Central memory CD8-positive, alpha-beta T cell (primary cell): ENCODE measurements around the gene ZHX3.

Experiments used
- ATAC-seq: fragments of 150-1000 bp; cut with Tn5 transposase; replicated peaks from 2 replicates; pipeline ENCODE4 v1.10.0; 2022; ENCODE audit warnings: mild to moderate bottlenecking, moderate FRiP score, moderate number of reproducible peaks; ENCODE audit not compliant: poor library complexity, severe bottlenecking; ENCODE audit errors: extremely low read depth
- DNase-seq, 2 donors: peaks; one replicate each; pipeline ENCODE4 v3.0.0; 2021; ENCODE audit warnings: low spot score in 2 of 2
- H3K27ac Mint-ChIP-seq: one replicate; pipeline ENCODE4 v1.8.0; 2022; ENCODE audit warnings: low read depth, mild to moderate bottlenecking, moderate library complexity, mixed read lengths
- H3K27me3 Mint-ChIP-seq: one replicate; pipeline ENCODE4 v1.8.0; 2022; ENCODE audit warnings: mixed read lengths
- H3K36me3 Mint-ChIP-seq: one replicate; pipeline ENCODE4 v1.8.0; 2022; ENCODE audit warnings: mild to moderate bottlenecking, moderate library complexity, mixed read lengths; ENCODE audit not compliant: insufficient read depth
- H3K4me1 Mint-ChIP-seq: one replicate; pipeline ENCODE4 v1.8.0; 2022; ENCODE audit warnings: mixed read lengths
- H3K4me3 Mint-ChIP-seq: one replicate; pipeline ENCODE4 v1.8.0; 2022; ENCODE audit warnings: mild to moderate bottlenecking, moderate library complexity, mixed read lengths
- H3K9me3 Mint-ChIP-seq: one replicate; pipeline ENCODE4 v1.8.0; 2022; ENCODE audit warnings: mixed read lengths

The ZHX3 gene

GRCh38 chr20:41359541-41360011 lies 42.0 kb upstream of the ZHX3 start:
- ATAC-seq (no peak), DNase-seq (no peak)
- H3K27me3 Mint-ChIP-seq = peaks cover 4% of the 10 kb centered on the region
- H3K4me3 Mint-ChIP-seq = no peak overlapping the region
- H3K4me1 Mint-ChIP-seq = no peaks in the 10 kb centered on the region
- H3K36me3 Mint-ChIP-seq = no peaks in the 10 kb centered on the region
- H3K9me3 Mint-ChIP-seq = no peaks in the 10 kb centered on the region
- H3K27ac Mint-ChIP-seq = no peak overlapping the region

- Mint-ChIP-seq H3K36me3 (no peaks in the 10 kb centered on the region), H3K4me3 (no peak overlapping the region)
- ATAC-seq = no peak
Observed at GRCh38 chr20:41358717-41359116, 41.2 kb upstream of the ZHX3 start.

GRCh38 chr20:41358230-41358629 lies 40.7 kb upstream of the ZHX3 start:
- no peak overlapping the region for H3K4me3 Mint-ChIP-seq

More at GRCh38 chr20:41358717-41359116, 41.2 kb upstream of the ZHX3 start:
- Mint-ChIP-seq H3K9me3 (no peaks in the 10 kb centered on the region), H3K27ac (no peak overlapping the region), H3K4me1 (no peaks in the 10 kb centered on the region), H3K27me3 (no peaks in the 10 kb centered on the region)
- no peak for DNase-seq

GRCh38 chr20:41357424-41358163 lies 40.1 kb upstream of the ZHX3 start:
- Mint-ChIP-seq H3K9me3 (no peaks in the 10 kb centered on the region), H3K27ac (no peak overlapping the region), H3K4me3 (no peak overlapping the region), H3K4me1 (no peaks in the 10 kb centered on the region), H3K27me3 (no peaks in the 10 kb centered on the region), H3K36me3 (no peaks in the 10 kb centered on the region)
- ATAC-seq (no peak), DNase-seq (no peak)

More at GRCh38 chr20:41358230-41358629, 40.7 kb upstream of the ZHX3 start:
- ATAC-seq (no peak), DNase-seq (no peak)
- H3K36me3 Mint-ChIP-seq = no peaks in the 10 kb centered on the region
- H3K9me3 Mint-ChIP-seq = no peaks in the 10 kb centered on the region
- H3K27ac Mint-ChIP-seq = no peak overlapping the region
- H3K4me1 Mint-ChIP-seq = no peaks in the 10 kb centered on the region
- no peaks in the 10 kb centered on the region for H3K27me3 Mint-ChIP-seq

- Mint-ChIP-seq H3K27ac (no peak overlapping the region), H3K36me3 (no peaks in the 10 kb centered on the region), H3K4me1 (no peaks in the 10 kb centered on the region), H3K9me3 (no peaks in the 10 kb centered on the region), H3K4me3 (no peak overlapping the region), H3K27me3 (peaks cover 3% of the 10 kb centered on the region)
- no peak for ATAC-seq
- no peak for DNase-seq
Observed at GRCh38 chr20:41356951-41357350, 39.4 kb upstream of the ZHX3 start.

- H3K4me3 Mint-ChIP-seq = no peak overlapping the region
- H3K36me3 Mint-ChIP-seq = no peaks in the 10 kb centered on the region
- ATAC-seq (no peak), DNase-seq (no peak)
- no peak overlapping the region for H3K27ac Mint-ChIP-seq
- no peaks in the 10 kb centered on the region for H3K9me3 Mint-ChIP-seq
- H3K4me1 Mint-ChIP-seq = no peaks in the 10 kb centered on the region
- H3K27me3 Mint-ChIP-seq = peaks cover 10% of the 10 kb centered on the region
Observed at GRCh38 chr20:41355598-41356203, 38.2 kb upstream of the ZHX3 start.

- no peaks in the 10 kb centered on the region for H3K4me1 Mint-ChIP-seq
- no peaks in the 10 kb centered on the region for H3K36me3 Mint-ChIP-seq
- H3K27ac Mint-ChIP-seq = no peak overlapping the region
Observed at GRCh38 chr20:41355192-41355591, 37.7 kb upstream of the ZHX3 start.

GRCh38 chr20:41353530-41353929 lies 36.0 kb upstream of the ZHX3 start:
- Mint-ChIP-seq H3K36me3 (no peaks in the 10 kb centered on the region), H3K9me3 (no peaks in the 10 kb centered on the region), H3K4me1 (no peaks in the 10 kb centered on the region), H3K27ac (no peak overlapping the region), H3K27me3 (peaks cover 18% of the 10 kb centered on the region), H3K4me3 (no peak overlapping the region)
- ATAC-seq = no peak
- no peak for DNase-seq

More at GRCh38 chr20:41355192-41355591, 37.7 kb upstream of the ZHX3 start:
- Mint-ChIP-seq H3K27me3 (peaks cover 15% of the 10 kb centered on the region), H3K4me3 (no peak overlapping the region), H3K9me3 (no peaks in the 10 kb centered on the region)
- DNase-seq (no peak), ATAC-seq (no peak)

GRCh38 chr20:41352666-41353065 lies 35.1 kb upstream of the ZHX3 start:
- Mint-ChIP-seq H3K36me3 (no peaks in the 10 kb centered on the region), H3K9me3 (no peaks in the 10 kb centered on the region), H3K4me3 (no peak overlapping the region), H3K27me3 (peaks cover 18% of the 10 kb centered on the region), H3K4me1 (no peaks in the 10 kb centered on the region), H3K27ac (no peak overlapping the region)
- DNase-seq (no peak), ATAC-seq (no peak)

GRCh38 chr20:41352106-41352505 lies 34.6 kb upstream of the ZHX3 start:
- no peaks in the 10 kb centered on the region for H3K9me3 Mint-ChIP-seq
- no peak overlapping the region for H3K4me3 Mint-ChIP-seq
- H3K4me1 Mint-ChIP-seq = no peaks in the 10 kb centered on the region
- no peak overlapping the region for H3K27ac Mint-ChIP-seq
- H3K27me3 Mint-ChIP-seq = peaks cover 18% of the 10 kb centered on the region
- ATAC-seq (no peak), DNase-seq (no peak)
- H3K36me3 Mint-ChIP-seq = no peaks in the 10 kb centered on the region

GRCh38 chr20:41350408-41350962 lies 33.0 kb upstream of the ZHX3 start:
- peaks cover 18% of the 10 kb centered on the region for H3K27me3 Mint-ChIP-seq
- no peaks in the 10 kb centered on the region for H3K36me3 Mint-ChIP-seq
- H3K4me1 Mint-ChIP-seq = no peaks in the 10 kb centered on the region
- DNase-seq = no peak
- H3K9me3 Mint-ChIP-seq = no peaks in the 10 kb centered on the region
- H3K4me3 Mint-ChIP-seq = no peak overlapping the region
- no peak for ATAC-seq
- no peak overlapping the region for H3K27ac Mint-ChIP-seq

GRCh38 chr20:41349943-41350342 lies 32.4 kb upstream of the ZHX3 start:
- no peaks in the 10 kb centered on the region for H3K9me3 Mint-ChIP-seq
- no peak for DNase-seq
- H3K4me3 Mint-ChIP-seq = no peak overlapping the region
- no peaks in the 10 kb centered on the region for H3K36me3 Mint-ChIP-seq
- no peak for ATAC-seq
- no peaks in the 10 kb centered on the region for H3K4me1 Mint-ChIP-seq
- no peak overlapping the region for H3K27ac Mint-ChIP-seq
- peaks cover 18% of the 10 kb centered on the region for H3K27me3 Mint-ChIP-seq

- H3K27ac Mint-ChIP-seq = no peak overlapping the region
- H3K9me3 Mint-ChIP-seq = no peaks in the 10 kb centered on the region
- ATAC-seq (no peak), DNase-seq (no peak)
- no peaks in the 10 kb centered on the region for H3K36me3 Mint-ChIP-seq
- H3K4me1 Mint-ChIP-seq = no peaks in the 10 kb centered on the region
- peaks cover 18% of the 10 kb centered on the region for H3K27me3 Mint-ChIP-seq
- H3K4me3 Mint-ChIP-seq = no peak overlapping the region
Observed at GRCh38 chr20:41349266-41349665, 31.7 kb upstream of the ZHX3 start.
